ENCODE results near the gene SYT17.

The SYT17 gene

DNA sequence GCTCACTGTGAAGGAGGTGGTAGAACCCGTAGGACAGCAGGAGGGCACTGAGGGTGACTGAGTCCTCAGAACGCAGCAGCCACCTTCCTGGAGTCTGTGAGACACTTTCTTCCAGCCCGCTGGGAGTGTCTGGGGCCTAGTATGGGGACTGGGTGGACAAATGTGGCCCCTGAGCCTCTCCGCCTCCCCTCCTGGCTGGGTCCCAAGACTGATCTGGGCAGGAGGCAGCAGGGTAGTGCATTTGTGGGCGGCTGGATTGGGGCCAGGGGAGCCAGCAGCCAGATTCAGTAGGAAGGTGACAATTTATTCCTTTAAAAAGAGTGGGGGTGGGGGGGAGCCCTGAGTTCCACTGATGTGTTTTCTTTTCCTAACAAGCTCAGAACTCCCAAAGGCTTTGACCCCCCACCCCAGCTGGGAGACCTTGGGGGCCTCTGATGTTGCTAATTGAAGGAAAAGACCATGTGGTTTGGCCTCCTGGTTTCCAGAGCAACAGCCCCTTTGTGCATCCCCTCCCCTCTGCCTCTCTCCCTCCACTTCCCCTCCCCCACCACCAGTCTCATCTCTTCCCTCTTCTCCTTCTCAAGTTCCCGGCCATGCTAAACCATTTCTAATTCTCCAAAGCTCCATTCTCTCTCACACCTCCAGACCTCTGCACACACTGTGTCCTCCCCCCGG lies 121.9 kb downstream of the SYT17 start:
- H3K27me3 ChIP-seq (ENCODE audit: control insufficient read depth in 5 of 5, insufficient read depth in 4 of 5, low read length in 5 of 5), result peaks cover 0 to 6% (median 2%) of the 10 kb centered on the region in 5 donors
- H3K36me3 ChIP-seq (ENCODE audit: control insufficient read depth in 5 of 5, insufficient read depth in 5 of 5, low read length in 5 of 5), result no peaks in the 10 kb centered on the region
- H3K4me1 ChIP-seq (ENCODE audit: control insufficient read depth in 5 of 5, insufficient read depth in 5 of 5, low read length in 5 of 5), result peaks cover 0 to 9% (median 3%) of the 10 kb centered on the region in 5 donors
- no peaks in the 10 kb centered on the region for H3K9me3 ChIP-seq (ENCODE audit: control insufficient read depth in 5 of 5, low read length in 5 of 5)
- H3K9ac ChIP-seq (ENCODE audit: low read length in 5 of 5), result no peak overlapping the region
- no peak overlapping the region for H3K27ac ChIP-seq (ENCODE audit: low read depth, low read length)
- H3K4me3 ChIP-seq (ENCODE audit: low read depth in 1 of 5, low read length in 5 of 5), result no peak overlapping the region

- Histone ChIP-seq H3K27me3 (ENCODE audit: control insufficient read depth in 5 of 5, insufficient read depth in 4 of 5, low read length in 5 of 5) (peaks cover 0 to 6% (median 2%) of the 10 kb centered on the region in 5 donors), H3K9me3 (ENCODE audit: control insufficient read depth in 5 of 5, low read length in 5 of 5) (no peaks in the 10 kb centered on the region), H3K36me3 (ENCODE audit: control insufficient read depth in 5 of 5, insufficient read depth in 5 of 5, low read length in 5 of 5) (no peaks in the 10 kb centered on the region), H3K27ac (ENCODE audit: low read depth, low read length) (no peak overlapping the region), H3K9ac (ENCODE audit: low read length in 5 of 5) (no peak overlapping the region), H3K4me3 (ENCODE audit: low read depth in 1 of 5, low read length in 5 of 5) (no peak overlapping the region), H3K4me1 (ENCODE audit: control insufficient read depth in 5 of 5, insufficient read depth in 5 of 5, low read length in 5 of 5) (peaks cover 0 to 9% (median 3%) of the 10 kb centered on the region in 5 donors)
Measured at GRCh38 chr16:19290860-19291259, 122.8 kb downstream of the SYT17 start.

GRCh38 chr16:19291475-19291874 lies 123.4 kb downstream of the SYT17 start:
- Histone ChIP-seq H3K9me3 (ENCODE audit: control insufficient read depth in 5 of 5, low read length in 5 of 5) (no peaks in the 10 kb centered on the region), H3K4me3 (ENCODE audit: low read depth in 1 of 5, low read length in 5 of 5) (no peak overlapping the region), H3K36me3 (ENCODE audit: control insufficient read depth in 5 of 5, insufficient read depth in 5 of 5, low read length in 5 of 5) (no peaks in the 10 kb centered on the region), H3K27ac (ENCODE audit: low read depth, low read length) (no peak overlapping the region), H3K27me3 (ENCODE audit: control insufficient read depth in 5 of 5, insufficient read depth in 4 of 5, low read length in 5 of 5) (peaks cover 0 to 6% (median 2%) of the 10 kb centered on the region in 5 donors), H3K9ac (ENCODE audit: low read length in 5 of 5) (no peak overlapping the region), H3K4me1 (ENCODE audit: control insufficient read depth in 5 of 5, insufficient read depth in 5 of 5, low read length in 5 of 5) (peaks cover 0 to 9% (median 3%) of the 10 kb centered on the region in 5 donors)

DNA sequence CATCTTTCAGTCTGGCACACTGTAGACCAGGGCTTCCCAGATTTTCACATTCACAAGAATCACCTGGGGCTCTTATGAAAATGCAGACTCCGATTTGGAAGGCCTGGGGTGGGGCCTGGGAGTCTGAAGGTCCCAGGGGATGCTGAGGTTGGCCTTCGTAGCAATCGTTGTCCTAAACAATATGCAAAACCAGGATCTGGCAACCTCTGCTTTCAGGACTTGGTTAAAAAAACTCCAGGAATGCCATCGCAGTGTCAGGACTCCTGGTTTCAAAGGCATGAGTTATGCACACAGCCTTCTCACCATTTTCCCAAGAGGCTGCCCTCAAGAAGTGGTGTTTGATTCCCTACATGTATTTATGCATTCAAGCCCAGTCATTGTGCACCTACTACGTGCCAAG lies 124.1 kb downstream of the SYT17 start:
- Histone ChIP-seq H3K4me1 (ENCODE audit: control insufficient read depth in 5 of 5, insufficient read depth in 5 of 5, low read length in 5 of 5) (peaks cover 0 to 9% (median 3%) of the 10 kb centered on the region in 5 donors), H3K9me3 (ENCODE audit: control insufficient read depth in 5 of 5, low read length in 5 of 5) (no peaks in the 10 kb centered on the region), H3K27me3 (ENCODE audit: control insufficient read depth in 5 of 5, insufficient read depth in 4 of 5, low read length in 5 of 5) (peaks cover 0 to 6% (median 2%) of the 10 kb centered on the region in 5 donors), H3K27ac (ENCODE audit: low read depth, low read length) (no peak overlapping the region), H3K4me3 (ENCODE audit: low read depth in 1 of 5, low read length in 5 of 5) (no peak overlapping the region), H3K9ac (ENCODE audit: low read length in 5 of 5) (no peak overlapping the region), H3K36me3 (ENCODE audit: control insufficient read depth in 5 of 5, insufficient read depth in 5 of 5, low read length in 5 of 5) (no peaks in the 10 kb centered on the region)

DNA sequence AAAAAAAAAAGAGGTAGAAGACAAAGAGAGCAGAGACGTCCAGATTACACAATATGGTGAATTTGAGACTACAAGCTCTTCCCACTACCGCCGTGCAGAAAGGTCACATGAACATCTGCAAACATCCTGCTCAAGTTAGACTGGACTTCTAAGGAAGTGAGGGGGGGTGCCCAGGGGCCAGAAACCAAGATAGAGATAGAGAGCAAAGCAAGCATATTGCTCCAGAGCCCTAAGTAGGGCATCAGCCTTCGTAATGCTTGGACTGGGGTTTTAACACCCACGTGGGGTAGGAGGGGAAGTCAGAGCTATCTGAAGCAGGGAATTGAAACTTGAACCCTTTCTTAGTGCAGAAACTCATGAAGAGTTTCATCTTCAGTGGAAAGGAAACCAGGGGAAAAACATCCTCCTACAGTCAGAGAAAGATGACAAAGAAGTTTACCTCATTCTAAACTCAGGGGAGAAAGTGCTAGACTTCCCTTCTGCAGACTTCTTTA lies 126.2 kb downstream of the SYT17 start:
- H3K4me3 ChIP-seq (ENCODE audit: low read depth in 1 of 5, low read length in 5 of 5), result no peak overlapping the region

DNA sequence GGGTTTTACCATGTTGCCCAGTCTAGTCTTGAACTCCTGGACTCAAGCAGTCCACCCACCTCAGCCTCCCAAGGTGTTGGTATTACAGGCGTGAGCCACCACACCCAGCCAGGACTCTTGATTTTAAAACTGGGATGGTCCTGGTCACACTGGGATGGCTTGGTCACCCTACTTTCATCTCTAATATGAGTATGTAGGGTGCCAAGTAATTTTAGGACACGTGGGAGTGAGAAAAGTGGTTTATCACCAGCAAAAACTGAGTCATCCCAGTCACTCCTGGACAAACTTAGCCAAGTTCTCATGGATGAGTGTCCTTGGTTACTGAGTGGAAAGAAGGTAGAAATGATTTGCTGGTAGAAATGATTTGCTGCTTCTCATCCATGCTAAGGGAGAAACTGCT lies 127.4 kb downstream of the SYT17 start:
- H3K27me3 ChIP-seq (ENCODE audit: control insufficient read depth in 5 of 5, insufficient read depth in 4 of 5, low read length in 5 of 5), result peaks cover 0 to 2% (median 0%) of the 10 kb centered on the region in 5 donors
- H3K27ac ChIP-seq (ENCODE audit: low read depth, low read length), result no peak overlapping the region
- H3K36me3 ChIP-seq (ENCODE audit: control insufficient read depth in 5 of 5, insufficient read depth in 5 of 5, low read length in 5 of 5), result no peaks in the 10 kb centered on the region
- H3K9ac ChIP-seq (ENCODE audit: low read length in 5 of 5), result no peak overlapping the region
- no peak overlapping the region for H3K4me3 ChIP-seq (ENCODE audit: low read depth in 1 of 5, low read length in 5 of 5)
- H3K4me1 ChIP-seq (ENCODE audit: control insufficient read depth in 5 of 5, insufficient read depth in 5 of 5, low read length in 5 of 5), result peaks cover 0 to 9% (median 3%) of the 10 kb centered on the region in 5 donors
- no peaks in the 10 kb centered on the region for H3K9me3 ChIP-seq (ENCODE audit: control insufficient read depth in 5 of 5, low read length in 5 of 5)

More for the DNA sequence above, 126.2 kb downstream of the SYT17 start:
- Histone ChIP-seq H3K27ac (ENCODE audit: low read depth, low read length) (no peak overlapping the region), H3K9me3 (ENCODE audit: control insufficient read depth in 5 of 5, low read length in 5 of 5) (no peaks in the 10 kb centered on the region), H3K9ac (ENCODE audit: low read length in 5 of 5) (no peak overlapping the region), H3K4me1 (ENCODE audit: control insufficient read depth in 5 of 5, insufficient read depth in 5 of 5, low read length in 5 of 5) (peaks cover 0 to 9% (median 3%) of the 10 kb centered on the region in 5 donors), H3K27me3 (ENCODE audit: control insufficient read depth in 5 of 5, insufficient read depth in 4 of 5, low read length in 5 of 5) (peaks cover 0 to 2% (median 0%) of the 10 kb centered on the region in 5 donors), H3K36me3 (ENCODE audit: control insufficient read depth in 5 of 5, insufficient read depth in 5 of 5, low read length in 5 of 5) (no peaks in the 10 kb centered on the region)

- Histone ChIP-seq H3K4me1 (ENCODE audit: control insufficient read depth in 5 of 5, insufficient read depth in 5 of 5, low read length in 5 of 5) (peaks cover 0 to 4% (median 0%) of the 10 kb centered on the region in 5 donors), H3K4me3 (ENCODE audit: low read depth in 1 of 5, low read length in 5 of 5) (no peak overlapping the region), H3K36me3 (ENCODE audit: control insufficient read depth in 5 of 5, insufficient read depth in 5 of 5, low read length in 5 of 5) (no peaks in the 10 kb centered on the region), H3K9me3 (ENCODE audit: control insufficient read depth in 5 of 5, low read length in 5 of 5) (no peaks in the 10 kb centered on the region), H3K27ac (ENCODE audit: low read depth, low read length) (no peak overlapping the region), H3K27me3 (ENCODE audit: control insufficient read depth in 5 of 5, insufficient read depth in 4 of 5, low read length in 5 of 5) (no peaks in the 10 kb centered on the region), H3K9ac (ENCODE audit: low read length in 5 of 5) (no peak overlapping the region)
Measured at GRCh38 chr16:19297454-19297853, 129.4 kb downstream of the SYT17 start.

DNA sequence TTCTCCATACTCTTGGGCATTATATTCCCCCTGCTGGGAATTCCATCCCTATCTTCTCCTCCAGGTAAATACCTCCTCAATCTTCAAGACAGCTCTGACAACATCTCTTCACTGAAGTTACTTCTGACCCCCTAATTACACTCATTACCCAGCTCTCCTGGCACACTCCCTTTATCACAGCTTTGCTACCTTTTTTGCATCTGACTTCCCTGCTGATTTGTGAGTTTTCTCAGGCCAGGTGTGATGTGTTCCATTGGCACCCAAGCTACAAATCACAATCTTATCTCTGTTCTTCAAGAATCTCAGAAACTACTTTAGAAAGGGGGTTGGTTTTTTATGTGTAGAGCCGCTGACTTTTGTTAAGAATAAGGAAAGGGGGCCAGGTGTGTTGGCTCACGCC lies 131.5 kb downstream of the SYT17 start:
- H3K27ac ChIP-seq (ENCODE audit: low read depth, low read length), result no peak overlapping the region
- H3K9me3 ChIP-seq (ENCODE audit: control insufficient read depth in 5 of 5, low read length in 5 of 5), result no peaks in the 10 kb centered on the region
- H3K27me3 ChIP-seq (ENCODE audit: control insufficient read depth in 5 of 5, insufficient read depth in 4 of 5, low read length in 5 of 5), result no peaks in the 10 kb centered on the region
- no peak overlapping the region for H3K4me3 ChIP-seq (ENCODE audit: low read depth in 1 of 5, low read length in 5 of 5)
- peaks cover 0 to 3% (median 0%) of the 10 kb centered on the region in 5 donors for H3K4me1 ChIP-seq (ENCODE audit: control insufficient read depth in 5 of 5, insufficient read depth in 5 of 5, low read length in 5 of 5)
- H3K36me3 ChIP-seq (ENCODE audit: control insufficient read depth in 5 of 5, insufficient read depth in 5 of 5, low read length in 5 of 5), result no peaks in the 10 kb centered on the region
- H3K9ac ChIP-seq (ENCODE audit: low read length in 5 of 5), result no peak overlapping the region

DNA sequence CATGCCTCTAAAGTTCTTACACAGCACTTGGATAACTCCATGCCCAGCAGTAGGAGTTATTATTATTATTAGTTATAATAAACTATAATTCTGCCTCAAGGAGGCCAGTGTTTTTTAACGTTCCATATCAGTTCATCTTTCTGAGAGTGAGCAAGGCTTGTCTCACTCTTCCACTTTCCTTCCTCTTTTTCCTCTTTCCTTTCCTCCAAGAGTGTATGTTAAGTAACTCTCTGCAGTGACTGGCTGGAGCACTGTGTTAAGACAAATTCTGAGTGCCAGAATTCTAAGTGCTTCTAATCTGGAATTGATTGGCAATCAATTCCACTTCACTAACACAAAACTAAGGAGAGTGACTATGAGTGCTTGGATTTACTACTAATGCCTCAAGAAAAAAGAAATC lies 133.9 kb downstream of the SYT17 start:
- Histone ChIP-seq H3K4me3 (ENCODE audit: low read depth in 1 of 5, low read length in 5 of 5) (no peak overlapping the region), H3K9me3 (ENCODE audit: control insufficient read depth in 5 of 5, low read length in 5 of 5) (no peaks in the 10 kb centered on the region), H3K27me3 (ENCODE audit: control insufficient read depth in 5 of 5, insufficient read depth in 4 of 5, low read length in 5 of 5) (no peaks in the 10 kb centered on the region), H3K27ac (ENCODE audit: low read depth, low read length) (no peak overlapping the region), H3K36me3 (ENCODE audit: control insufficient read depth in 5 of 5, insufficient read depth in 5 of 5, low read length in 5 of 5) (no peaks in the 10 kb centered on the region), H3K4me1 (ENCODE audit: control insufficient read depth in 5 of 5, insufficient read depth in 5 of 5, low read length in 5 of 5) (peaks cover 0 to 3% (median 0%) of the 10 kb centered on the region in 5 donors), H3K9ac (ENCODE audit: low read length in 5 of 5) (no peak overlapping the region)

DNA sequence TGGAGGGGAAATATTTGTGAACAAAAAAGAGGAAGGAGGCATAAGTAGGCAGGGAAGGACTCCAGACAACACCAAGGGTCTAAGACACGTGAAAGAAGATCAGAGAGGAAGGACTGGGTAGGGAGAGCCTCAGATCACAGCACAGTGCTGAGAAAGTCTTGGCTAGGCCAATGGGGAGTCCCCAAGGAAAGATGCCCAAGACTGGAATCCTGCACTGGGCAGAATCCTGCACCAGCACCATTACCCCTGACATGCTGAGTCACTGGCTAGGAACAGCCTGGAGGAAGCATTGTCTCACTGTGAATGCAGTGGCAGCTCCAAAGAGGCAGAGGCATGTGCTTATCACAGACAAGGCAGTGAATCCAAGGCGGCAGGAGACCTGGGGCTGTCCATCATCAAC lies 136.7 kb downstream of the SYT17 start:
- peaks cover 0 to 3% (median 2%) of the 10 kb centered on the region in 5 donors for H3K27me3 ChIP-seq (ENCODE audit: control insufficient read depth in 5 of 5, insufficient read depth in 4 of 5, low read length in 5 of 5)
- H3K36me3 ChIP-seq (ENCODE audit: control insufficient read depth in 5 of 5, insufficient read depth in 5 of 5, low read length in 5 of 5), result no peaks in the 10 kb centered on the region
- no peak overlapping the region for H3K9ac ChIP-seq (ENCODE audit: low read length in 5 of 5)
- H3K9me3 ChIP-seq (ENCODE audit: control insufficient read depth in 5 of 5, low read length in 5 of 5), result no peaks in the 10 kb centered on the region
- no peak overlapping the region for H3K4me3 ChIP-seq (ENCODE audit: low read depth in 1 of 5, low read length in 5 of 5)
- H3K27ac ChIP-seq (ENCODE audit: low read depth, low read length), result no peak overlapping the region
- H3K4me1 ChIP-seq (ENCODE audit: control insufficient read depth in 5 of 5, insufficient read depth in 5 of 5, low read length in 5 of 5), result peaks cover 0 to 3% (median 0%) of the 10 kb centered on the region in 5 donors

All from subcutaneous abdominal adipose tissue (tissue), 5 donors.